GM12878 (cell line): ENCODE measurements around the gene FARS2.

ENCODE experiments used
- BRCA1 ChIP-seq: IDR thresholded peaks from 2 replicates; pipeline ENCODE4 v1.6.1; 2011; ENCODE audit warnings: low read depth, low read length, improper control_type of control experiment
- CREB1 ChIP-seq: IDR thresholded peaks from 2 replicates; pipeline ENCODE4 v1.6.1; 2012; ENCODE audit warnings: low read depth, mild to moderate bottlenecking, inconsistent platforms
- ESRRA ChIP-seq: IDR thresholded peaks from 2 replicates; pipeline ENCODE4 v1.6.1; 2012; ENCODE audit warnings: mild to moderate bottlenecking, low read length, improper control_type of control experiment
- ETV6 ChIP-seq, 2 experiments: fragments of 450-650 bp in 1 of 2; IDR thresholded peaks in 1 of 2; conservative IDR thresholded peaks in 1 of 2; 2 replicates each; pipeline ENCODE4 v1.6.1; 2014; ENCODE audit warnings: antibody characterized with exemption in 1 of 2, borderline replicate concordance in 1 of 2, low read depth in 1 of 2, mild to moderate bottlenecking in 1 of 2, moderate library complexity in 1 of 2
- EZH2 ChIP-seq: IDR thresholded peaks from 2 replicates; pipeline ENCODE4 v1.6.1; 2012; ENCODE audit warnings: low read depth, mild to moderate bottlenecking, control low read depth, inconsistent platforms, low read length, borderline replicate concordance; ENCODE audit not compliant: control insufficient read depth
- LARP7 ChIP-seq: fragments of 450-650 bp; IDR thresholded peaks from 2 replicates; pipeline ENCODE4 v1.6.1; 2017; ENCODE audit warnings: mild to moderate bottlenecking
- NR2C2 ChIP-seq: IDR thresholded peaks from 2 replicates; pipeline ENCODE4 v1.6.1; 2011; ENCODE audit warnings: borderline replicate concordance, low read depth; ENCODE audit not compliant: control insufficient read depth, insufficient read length
- POLR2A ChIP-seq: IDR thresholded peaks from 2 replicates; pipeline ENCODE4 v1.6.1; 2011; ENCODE audit warnings: low read depth, mild to moderate bottlenecking, low read length
- RELA ChIP-seq: fragments of 450-650 bp; IDR thresholded peaks from 2 replicates; pipeline ENCODE4 v1.8.0; 2014; ENCODE audit warnings: borderline replicate concordance; ENCODE audit not compliant: partially characterized antibody
- YY1 ChIP-seq: IDR thresholded peaks from 2 replicates; pipeline ENCODE4 v1.6.1; 2011; ENCODE audit warnings: low read depth, mild to moderate bottlenecking, low read length
- TF ChIP-seq, protein P1 (sequence below), 3 experiments: IDR thresholded peaks in 2 of 3; conservative IDR thresholded peaks in 1 of 3; 2 replicates each; pipeline ENCODE4 v1.5.1; 2011; ENCODE audit warnings: low read depth in 3 of 3, low read length in 3 of 3, mild to moderate bottlenecking in 3 of 3, control low read depth in 2 of 3, moderate library complexity in 2 of 3, inconsistent platforms in 1 of 3, mixed read lengths in 1 of 3; ENCODE audit not compliant: control insufficient read depth in 2 of 3, insufficient read depth in 1 of 3; ENCODE audit errors: extremely low read depth in 1 of 3
- TF ChIP-seq, protein P2 (sequence below): fragments of 450-650 bp; IDR thresholded peaks from 2 replicates; pipeline ENCODE4 v1.6.1; 2016; ENCODE audit warnings: mild to moderate bottlenecking, moderate library complexity, borderline replicate concordance

DNA sequence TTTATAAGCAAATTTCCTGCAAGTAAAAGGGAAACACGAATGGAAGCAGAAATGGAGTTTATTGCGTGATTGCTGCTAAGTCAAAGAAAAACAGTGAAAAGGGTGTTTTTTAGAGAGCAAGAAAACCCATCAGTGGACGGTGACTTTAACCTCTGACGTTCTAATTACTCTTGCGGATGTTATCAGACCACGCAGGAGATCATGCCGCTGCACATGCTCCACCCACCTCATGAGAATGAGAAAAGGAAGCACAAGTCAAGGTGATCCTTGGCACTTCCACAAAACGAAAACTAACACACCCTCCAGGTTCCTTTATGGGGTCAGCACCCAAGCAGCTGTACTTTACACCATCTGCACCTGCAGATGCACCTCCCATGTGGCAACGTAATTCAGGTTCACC lies 45.5 kb upstream of the FARS2 start:
- TF ChIP-seq, protein P1, sequence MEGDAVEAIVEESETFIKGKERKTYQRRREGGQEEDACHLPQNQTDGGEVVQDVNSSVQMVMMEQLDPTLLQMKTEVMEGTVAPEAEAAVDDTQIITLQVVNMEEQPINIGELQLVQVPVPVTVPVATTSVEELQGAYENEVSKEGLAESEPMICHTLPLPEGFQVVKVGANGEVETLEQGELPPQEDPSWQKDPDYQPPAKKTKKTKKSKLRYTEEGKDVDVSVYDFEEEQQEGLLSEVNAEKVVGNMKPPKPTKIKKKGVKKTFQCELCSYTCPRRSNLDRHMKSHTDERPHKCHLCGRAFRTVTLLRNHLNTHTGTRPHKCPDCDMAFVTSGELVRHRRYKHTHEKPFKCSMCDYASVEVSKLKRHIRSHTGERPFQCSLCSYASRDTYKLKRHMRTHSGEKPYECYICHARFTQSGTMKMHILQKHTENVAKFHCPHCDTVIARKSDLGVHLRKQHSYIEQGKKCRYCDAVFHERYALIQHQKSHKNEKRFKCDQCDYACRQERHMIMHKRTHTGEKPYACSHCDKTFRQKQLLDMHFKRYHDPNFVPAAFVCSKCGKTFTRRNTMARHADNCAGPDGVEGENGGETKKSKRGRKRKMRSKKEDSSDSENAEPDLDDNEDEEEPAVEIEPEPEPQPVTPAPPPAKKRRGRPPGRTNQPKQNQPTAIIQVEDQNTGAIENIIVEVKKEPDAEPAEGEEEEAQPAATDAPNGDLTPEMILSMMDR (IDR thresholded peaks at IDR 0.05 in 2 of 3, conservative IDR thresholded peaks at IDR 0.05 in 1 of 3; ENCODE audit: control insufficient read depth in 2 of 3, extremely low read depth in 1 of 3, insufficient read depth in 1 of 3, low read depth in 3 of 3, low read length in 3 of 3) = no peak
- TF ChIP-seq EZH2 = no peak
- TF ChIP-seq POLR2A = no peak
- TF ChIP-seq BRCA1 = no peak
- no peak for TF ChIP-seq YY1
- no peak for TF ChIP-seq NR2C2
- TF ChIP-seq RELA = no peak
- TF ChIP-seq, protein P2, sequence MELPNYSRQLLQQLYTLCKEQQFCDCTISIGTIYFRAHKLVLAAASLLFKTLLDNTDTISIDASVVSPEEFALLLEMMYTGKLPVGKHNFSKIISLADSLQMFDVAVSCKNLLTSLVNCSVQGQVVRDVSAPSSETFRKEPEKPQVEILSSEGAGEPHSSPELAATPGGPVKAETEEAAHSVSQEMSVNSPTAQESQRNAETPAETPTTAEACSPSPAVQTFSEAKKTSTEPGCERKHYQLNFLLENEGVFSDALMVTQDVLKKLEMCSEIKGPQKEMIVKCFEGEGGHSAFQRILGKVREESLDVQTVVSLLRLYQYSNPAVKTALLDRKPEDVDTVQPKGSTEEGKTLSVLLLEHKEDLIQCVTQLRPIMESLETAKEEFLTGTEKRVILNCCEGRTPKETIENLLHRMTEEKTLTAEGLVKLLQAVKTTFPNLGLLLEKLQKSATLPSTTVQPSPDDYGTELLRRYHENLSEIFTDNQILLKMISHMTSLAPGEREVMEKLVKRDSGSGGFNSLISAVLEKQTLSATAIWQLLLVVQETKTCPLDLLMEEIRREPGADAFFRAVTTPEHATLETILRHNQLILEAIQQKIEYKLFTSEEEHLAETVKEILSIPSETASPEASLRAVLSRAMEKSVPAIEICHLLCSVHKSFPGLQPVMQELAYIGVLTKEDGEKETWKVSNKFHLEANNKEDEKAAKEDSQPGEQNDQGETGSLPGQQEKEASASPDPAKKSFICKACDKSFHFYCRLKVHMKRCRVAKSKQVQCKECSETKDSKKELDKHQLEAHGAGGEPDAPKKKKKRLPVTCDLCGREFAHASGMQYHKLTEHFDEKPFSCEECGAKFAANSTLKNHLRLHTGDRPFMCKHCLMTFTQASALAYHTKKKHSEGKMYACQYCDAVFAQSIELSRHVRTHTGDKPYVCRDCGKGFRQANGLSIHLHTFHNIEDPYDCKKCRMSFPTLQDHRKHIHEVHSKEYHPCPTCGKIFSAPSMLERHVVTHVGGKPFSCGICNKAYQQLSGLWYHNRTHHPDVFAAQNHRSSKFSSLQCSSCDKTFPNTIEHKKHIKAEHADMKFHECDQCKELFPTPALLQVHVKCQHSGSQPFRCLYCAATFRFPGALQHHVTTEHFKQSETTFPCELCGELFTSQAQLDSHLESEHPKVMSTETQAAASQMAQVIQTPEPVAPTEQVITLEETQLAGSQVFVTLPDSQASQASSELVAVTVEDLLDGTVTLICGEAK = no peak
- no peak for TF ChIP-seq ETV6 (conservative IDR thresholded peaks at IDR 0.05 in 1 of 2, IDR thresholded peaks at IDR 0.05 in 1 of 2; ENCODE audit: borderline replicate concordance in 1 of 2, low read depth in 1 of 2)
- TF ChIP-seq LARP7 = no peak
- no peak for TF ChIP-seq CREB1
- no peak for TF ChIP-seq ESRRA
